Prostate gland (tissue), 2 donors: ENCODE data around the gene RAB20. TPM values are rescaled to one million over a fixed set of nuclear protein-coding genes. Genes with fewer than 3 reads are reported as not detected.

Experiments
- DNase-seq: peaks from one replicate; pipeline ENCODE4 v3.0.0-alpha.2; 2019; ENCODE audit warnings: low spot score
- H3K27ac ChIP-seq, 2 donors: fragments of 200-600 bp; sonication (generic); 2 replicates each; pipeline ENCODE4 v1.5.1; 2017 to 2019
- H3K27me3 ChIP-seq: fragments of 200-600 bp; sonication (generic); replicated peaks from 2 replicates; pipeline ENCODE4 v1.5.1; 2019; ENCODE audit not compliant: insufficient read depth
- H3K36me3 ChIP-seq, 2 donors: fragments of 200-600 bp; sonication (generic); 1 replicate in 1 of 2; 2 replicates in 1 of 2; pipeline versions ENCODE4 v1.5.1 to v1.8.1; 2017 to 2019
- H3K4me1 ChIP-seq: fragments of 200-600 bp; sonication (generic); replicated peaks from 2 replicates; pipeline ENCODE4 v1.5.1; 2019
- H3K4me3 ChIP-seq, 2 donors: fragments of 200-600 bp; sonication (generic); 2 replicates each; pipeline ENCODE4 v1.5.1; 2017 to 2019
- H3K9me3 ChIP-seq: fragments of 200-600 bp; sonication (generic); 2 replicates; pipeline ENCODE4 v1.5.1; 2017
- POLR2A ChIP-seq: fragments of 450-650 bp; IDR thresholded peaks from one replicate; pipeline ENCODE4 v1.6.1; 2016; ENCODE audit warnings: antibody characterized with exemption, mild to moderate bottlenecking
- POLR2AphosphoS5 ChIP-seq: sonication (generic); formaldehyde crosslinking; IDR thresholded peaks from one replicate; pipeline ENCODE4 v1.6.1; 2017; ENCODE audit warnings: antibody characterized with exemption
- WGBS: methylation state at CpG from one replicate; pipeline ENCODE4 v1.1.5; 2018; 5-methylcytosine and 5-hydroxymethylcytosine counted together
- intact Hi-C: fragments of 100-400 bp; cut with DNase I; formaldehyde crosslinking; loops from one replicate; pipeline ENCODE4 v1.14.2; 2022
- total RNA-seq, 2 donors: library from RNA; depleted of rRNA; stranded (reverse); fragments of >200 nt; gene quantifications; one replicate each; pipeline ENCODE4 v1.1.0, GENCODE V29; 2016
- TF ChIP-seq, protein P1 (sequence below), 4 experiments: fragments of 200-600 bp in 2 of 4; fragments of 450-650 bp in 2 of 4; sonication (generic) in 2 of 4; IDR thresholded peaks; 1 replicate in 3 of 4; 2 replicates in 1 of 4; pipeline ENCODE4 v1.5.1; 2016 to 2019; ENCODE audit warnings: antibody characterized with exemption in 4 of 4, mild to moderate bottlenecking in 2 of 4, moderate library complexity in 2 of 4

RAB20 gene
- total RNA-seq, 2 donors from 2014 or later, result 24.0 to 42.1 TPM

DNA sequence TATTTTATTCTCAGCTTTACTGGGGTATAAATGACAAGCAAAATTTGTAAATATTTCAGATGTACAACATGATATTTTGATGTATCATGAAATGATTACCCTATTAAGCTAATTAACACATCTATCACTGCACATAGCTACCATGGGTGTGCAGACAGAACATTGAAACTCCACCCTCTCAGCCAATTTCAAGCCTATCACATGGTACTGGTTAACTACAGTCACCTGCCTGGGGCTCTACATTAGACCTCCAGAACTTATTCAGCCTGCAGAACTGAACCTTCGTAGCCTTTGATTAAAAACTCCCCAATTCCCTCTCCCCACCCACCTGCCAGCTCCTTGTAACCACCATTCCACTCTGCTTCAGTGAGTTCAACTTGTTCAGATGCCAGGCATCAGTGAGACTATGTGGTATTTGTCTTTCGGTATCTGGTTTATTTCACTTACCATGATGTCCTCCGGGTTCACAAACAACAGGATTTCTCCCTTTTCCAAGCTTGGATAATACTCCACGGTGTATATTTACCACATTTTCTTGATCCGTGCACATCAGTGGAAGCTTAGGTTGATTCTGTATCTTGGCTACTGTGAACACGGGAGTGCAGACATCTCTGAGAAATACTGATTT is 19.2 kb downstream of the RAB20 start:
- intact Hi-C loops, result no loop called here
- Histone ChIP-seq H3K4me1 (peaks cover 9% of the 10 kb centered on the region), H3K9me3 (no peaks in the 10 kb centered on the region), H3K36me3 (no peaks in the 10 kb centered on the region), H3K27me3 (no peaks in the 10 kb centered on the region), H3K4me3 (no peak overlapping the region), H3K27ac (no peak overlapping the region)
- DNase-seq, result no peak
- TF ChIP-seq, protein P1, sequence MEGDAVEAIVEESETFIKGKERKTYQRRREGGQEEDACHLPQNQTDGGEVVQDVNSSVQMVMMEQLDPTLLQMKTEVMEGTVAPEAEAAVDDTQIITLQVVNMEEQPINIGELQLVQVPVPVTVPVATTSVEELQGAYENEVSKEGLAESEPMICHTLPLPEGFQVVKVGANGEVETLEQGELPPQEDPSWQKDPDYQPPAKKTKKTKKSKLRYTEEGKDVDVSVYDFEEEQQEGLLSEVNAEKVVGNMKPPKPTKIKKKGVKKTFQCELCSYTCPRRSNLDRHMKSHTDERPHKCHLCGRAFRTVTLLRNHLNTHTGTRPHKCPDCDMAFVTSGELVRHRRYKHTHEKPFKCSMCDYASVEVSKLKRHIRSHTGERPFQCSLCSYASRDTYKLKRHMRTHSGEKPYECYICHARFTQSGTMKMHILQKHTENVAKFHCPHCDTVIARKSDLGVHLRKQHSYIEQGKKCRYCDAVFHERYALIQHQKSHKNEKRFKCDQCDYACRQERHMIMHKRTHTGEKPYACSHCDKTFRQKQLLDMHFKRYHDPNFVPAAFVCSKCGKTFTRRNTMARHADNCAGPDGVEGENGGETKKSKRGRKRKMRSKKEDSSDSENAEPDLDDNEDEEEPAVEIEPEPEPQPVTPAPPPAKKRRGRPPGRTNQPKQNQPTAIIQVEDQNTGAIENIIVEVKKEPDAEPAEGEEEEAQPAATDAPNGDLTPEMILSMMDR (IDR thresholded peaks at IDR 0.05), result no peak
- TF ChIP-seq POLR2A (no peak), POLR2AphosphoS5 (no peak)
- 74% methylated on average over 6 of the region's 6 CpGs for WGBS

DNA sequence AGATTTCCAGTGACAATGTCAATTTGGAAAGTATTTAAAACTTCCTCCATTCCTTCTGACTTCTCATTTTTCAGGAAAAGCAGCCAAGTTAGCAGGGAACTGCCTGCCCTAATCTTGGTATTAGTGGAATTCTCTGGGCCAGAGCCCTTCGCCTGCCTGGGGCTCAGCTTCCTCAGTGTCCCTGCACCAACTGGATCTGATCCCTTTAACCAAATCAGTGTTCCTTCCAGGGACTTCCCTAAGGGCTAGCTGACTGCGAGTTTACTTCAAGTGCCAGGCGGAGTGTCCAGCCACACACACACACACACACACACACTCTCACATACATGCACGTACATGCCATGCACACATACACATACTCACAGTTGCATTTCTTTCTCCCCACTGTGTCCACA is 20.0 kb downstream of the RAB20 start:
- H3K27me3 ChIP-seq, result no peaks in the 10 kb centered on the region
- no peak for DNase-seq
- no peak for TF ChIP-seq POLR2A
- TF ChIP-seq, protein P1 (IDR thresholded peaks at IDR 0.05), result no peak
- no peak for TF ChIP-seq POLR2AphosphoS5
- H3K9me3 ChIP-seq, result no peaks in the 10 kb centered on the region
- H3K4me1 ChIP-seq, result peaks cover 9% of the 10 kb centered on the region
- 5% methylated on average over 4 of the region's 4 CpGs for WGBS
- intact Hi-C loops, result no loop called here
- no peaks in the 10 kb centered on the region for H3K36me3 ChIP-seq
- peak overlapping the region; percentile 40 to 48 for H3K27ac ChIP-seq
- no peak overlapping the region for H3K4me3 ChIP-seq

DNA sequence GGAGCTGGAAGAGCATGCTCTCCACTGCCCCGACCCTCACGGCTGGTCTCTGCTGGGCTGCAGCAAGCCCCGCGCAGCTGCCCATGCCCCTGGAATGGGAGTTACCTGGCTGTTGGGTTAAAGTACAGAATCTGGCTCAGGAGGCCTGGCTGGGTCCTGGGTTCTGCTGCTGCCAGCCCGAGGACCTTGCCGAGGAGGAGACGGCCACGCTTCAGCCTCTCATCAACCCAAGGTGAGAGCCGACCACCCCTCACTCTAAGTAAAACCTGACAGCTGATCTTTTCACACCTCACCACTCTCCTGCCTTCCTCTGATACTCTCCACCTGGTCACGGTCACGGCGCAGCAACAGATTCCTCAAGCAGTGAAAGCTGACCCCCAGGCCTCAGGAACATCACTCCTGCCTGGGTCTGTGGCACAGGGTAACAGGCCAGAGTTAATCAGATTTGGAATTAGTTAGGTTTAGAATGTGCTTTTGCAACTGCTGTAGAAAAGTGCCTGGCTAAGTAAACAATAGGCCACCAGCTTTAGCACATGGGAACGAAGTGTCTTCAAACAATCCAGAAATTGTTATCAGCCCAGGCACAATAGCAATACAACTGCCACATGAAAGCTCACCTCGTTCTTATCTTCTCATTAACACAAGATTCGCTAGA is 20.5 kb downstream of the RAB20 start:
- Histone ChIP-seq H3K27me3 (no peaks in the 10 kb centered on the region), H3K9me3 (no peaks in the 10 kb centered on the region), H3K27ac (peak overlapping the region; percentile 40 to 48), H3K4me3 (no peak overlapping the region), H3K36me3 (no peaks in the 10 kb centered on the region), H3K4me1 (peaks cover 9% of the 10 kb centered on the region)
- TF ChIP-seq POLR2AphosphoS5, result peak; percentile 67
- TF ChIP-seq POLR2A, result no peak
- TF ChIP-seq, protein P1 (IDR thresholded peaks at IDR 0.05), result no peak
- 41% methylated on average over 13 of the region's 15 CpGs for WGBS
- intact Hi-C loops, result no loop called here
- no peak for DNase-seq

DNA sequence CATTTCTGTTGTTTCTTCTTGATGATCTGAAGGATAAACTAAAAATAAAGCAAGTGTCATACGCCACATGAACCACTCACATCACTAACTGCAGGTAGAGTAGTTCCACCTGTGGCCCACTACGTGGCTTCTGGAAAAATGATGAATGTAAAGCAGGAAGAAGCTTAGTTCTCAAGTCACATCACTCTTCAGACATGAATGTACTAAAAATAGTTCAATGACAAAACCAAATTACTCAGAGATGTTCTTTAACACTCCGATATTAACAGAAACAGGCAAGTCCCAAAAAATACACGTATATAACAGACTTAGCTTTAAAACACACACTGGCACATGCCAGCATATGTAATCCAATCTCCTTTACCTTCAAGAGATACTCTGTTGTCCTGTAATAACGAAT is 21.6 kb downstream of the RAB20 start:
- no peaks in the 10 kb centered on the region for H3K27me3 ChIP-seq
- H3K27ac ChIP-seq, result no peak overlapping the region
- no peak for TF ChIP-seq POLR2AphosphoS5
- DNase-seq, result no peak
- intact Hi-C loops, result no loop called here
- H3K9me3 ChIP-seq, result no peaks in the 10 kb centered on the region
- H3K36me3 ChIP-seq, result no peaks in the 10 kb centered on the region
- H3K4me3 ChIP-seq, result no peak overlapping the region
- H3K4me1 ChIP-seq, result peaks cover 9% of the 10 kb centered on the region
- 74% methylated on average over 5 of the region's 5 CpGs for WGBS

DNA sequence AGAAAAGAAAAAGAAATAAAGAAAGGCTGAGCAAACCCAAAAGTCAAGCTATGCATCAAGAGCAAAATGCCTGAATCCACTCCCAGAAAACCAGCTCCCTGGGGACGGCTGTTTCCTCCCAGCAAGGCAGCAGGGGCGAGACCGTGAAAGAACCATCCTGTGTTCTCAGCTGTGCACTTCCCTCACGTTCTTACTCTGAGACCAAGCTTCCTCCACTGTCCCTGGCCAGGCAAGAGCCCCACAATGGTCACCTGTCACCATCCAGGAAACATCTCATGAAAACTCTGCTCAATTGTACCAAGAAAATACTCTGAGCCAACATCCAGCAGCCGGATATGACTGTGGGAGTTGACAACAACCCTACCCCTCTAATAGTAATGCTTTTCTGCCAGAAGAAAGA is 22.9 kb downstream of the RAB20 start:
- Histone ChIP-seq H3K9me3 (no peaks in the 10 kb centered on the region), H3K4me3 (no peak overlapping the region), H3K27ac (no peak overlapping the region), H3K27me3 (no peaks in the 10 kb centered on the region), H3K36me3 (no peaks in the 10 kb centered on the region), H3K4me1 (peaks cover 9% of the 10 kb centered on the region)
- TF ChIP-seq, protein P1 (IDR thresholded peaks at IDR 0.05), result no peak
- no peak for TF ChIP-seq POLR2AphosphoS5
- no peak for TF ChIP-seq POLR2A
- no peak for DNase-seq
- WGBS, result 56% methylated on average over 5 of the region's 5 CpGs
- intact Hi-C loops, result no loop called here
